PFSK-1 (cell line): Measurements from ENCODE around the gene PDSS1.

ENCODE experiments used
- FOXP2 ChIP-seq: optimal IDR thresholded peaks from 2 replicates; pipeline ENCODE3; 2011; ENCODE audit warnings: borderline replicate concordance, control low read depth, inconsistent platforms; ENCODE audit not compliant: insufficient read depth; ENCODE audit errors: extremely low read length, extremely low read depth
- POLR2AphosphoS5 ChIP-seq: IDR thresholded peaks from 2 replicates; pipeline ENCODE4 v1.6.1; 2012; ENCODE audit warnings: low read depth, mild to moderate bottlenecking, control low read depth, low read length, moderate library complexity
- REST ChIP-seq, 2 experiments: IDR thresholded peaks; 2 replicates each; pipeline versions ENCODE4 v1.6.1 to v1.8.0; 2011 to 2012; ENCODE audit warnings: low read depth in 2 of 2, low read length in 2 of 2, control low read depth in 1 of 2, inconsistent platforms in 1 of 2, mild to moderate bottlenecking in 1 of 2, moderate library complexity in 1 of 2; ENCODE audit not compliant: insufficient read depth in 1 of 2
- SIN3A ChIP-seq: IDR thresholded peaks from 2 replicates; pipeline ENCODE4 v1.6.1; 2012; ENCODE audit warnings: mild to moderate bottlenecking, low read length, moderate library complexity, borderline replicate concordance; ENCODE audit not compliant: insufficient read depth
- TAF1 ChIP-seq: IDR thresholded peaks from 2 replicates; pipeline ENCODE4 v1.6.1; 2012; ENCODE audit warnings: low read length, control low read depth, borderline replicate concordance; ENCODE audit not compliant: insufficient read depth

Gene PDSS1

GRCh38 chr10:26662864-26663263, 34.6 kb upstream of the PDSS1 start:
- TF ChIP-seq POLR2AphosphoS5 (no peak), REST (IDR thresholded peaks at IDR 0.05; ENCODE audit: insufficient read depth in 1 of 2, low read depth in 2 of 2, low read length in 2 of 2) (no peak)

- TF ChIP-seq FOXP2 = no peak
- TF ChIP-seq REST (IDR thresholded peaks at IDR 0.05; ENCODE audit: insufficient read depth in 1 of 2, low read depth in 2 of 2, low read length in 2 of 2) = no peak
Measured at GRCh38 chr10:26665080-26666048, 32.1 kb upstream of the PDSS1 start.

GRCh38 chr10:26675873-26676257, 21.6 kb upstream of the PDSS1 start:
- TF ChIP-seq FOXP2 = no peak
- TF ChIP-seq TAF1 = no peak
- no peak for TF ChIP-seq POLR2AphosphoS5
- TF ChIP-seq SIN3A = no peak
- no peak for TF ChIP-seq REST (IDR thresholded peaks at IDR 0.05; ENCODE audit: insufficient read depth in 1 of 2, low read depth in 2 of 2, low read length in 2 of 2)

GRCh38 chr10:26679588-26679987, 17.9 kb upstream of the PDSS1 start:
- TF ChIP-seq REST (IDR thresholded peaks at IDR 0.05; ENCODE audit: insufficient read depth in 1 of 2, low read depth in 2 of 2, low read length in 2 of 2) = no peak
- TF ChIP-seq SIN3A = no peak
- no peak for TF ChIP-seq POLR2AphosphoS5
- TF ChIP-seq FOXP2 = no peak
- TF ChIP-seq TAF1 = no peak

- TF ChIP-seq TAF1 = no peak
- no peak for TF ChIP-seq POLR2AphosphoS5
- no peak for TF ChIP-seq FOXP2
- TF ChIP-seq REST (IDR thresholded peaks at IDR 0.05; ENCODE audit: insufficient read depth in 1 of 2, low read depth in 2 of 2, low read length in 2 of 2) = no peak
- TF ChIP-seq SIN3A = no peak
Measured at GRCh38 chr10:26681076-26681475, 16.4 kb upstream of the PDSS1 start.
